ENCODE measurements around the gene POLA1. TPM values are rescaled to one million over a fixed set of nuclear protein-coding genes. Genes with fewer than 3 reads are reported as not detected.

POLA1 gene
- total and polyA plus RNA-seq, 2 of the 4 experiments (the other 2 are of a cell fraction): 4.0 to 15.1 TPM

DNA sequence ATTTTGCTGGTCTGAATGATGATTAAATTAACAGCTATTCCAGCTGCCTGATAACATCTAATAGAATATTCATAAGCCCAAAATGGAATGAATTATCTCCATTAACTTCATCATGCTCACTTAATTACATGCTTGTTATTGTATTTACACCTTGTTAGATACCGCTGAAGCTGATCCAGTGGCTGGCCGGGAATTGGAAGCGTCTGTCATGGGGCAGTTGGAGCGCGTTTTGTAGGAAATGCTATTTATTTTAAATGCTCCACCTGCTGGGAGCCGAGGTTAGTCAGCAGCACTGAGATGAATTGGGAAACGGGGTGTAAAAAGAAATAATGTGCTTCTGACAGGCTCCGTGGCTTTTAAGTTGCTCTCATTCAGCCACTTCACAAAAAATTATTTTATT lies 296.8 kb downstream of the POLA1 start:
- Histone ChIP-seq H3K56ac (ENCODE audit: extremely low read depth, insufficient read depth, low read length) (no peak overlapping the region), H3K23ac (ENCODE audit: low read depth, low read length) (no peak overlapping the region), H4K20me1 (ENCODE audit: insufficient read depth, low read length) (no peaks in the 10 kb centered on the region), H3K14ac (replicated peaks; ENCODE audit: low read depth, low read length) (no peak overlapping the region), H3K9me1 (ENCODE audit: insufficient read depth, low read length) (no peaks in the 10 kb centered on the region), H3K9ac (ENCODE audit: low read depth, low read length) (no peak overlapping the region), H3K36me3 (ENCODE audit: control insufficient read depth, insufficient read depth, low read length) (no peaks in the 10 kb centered on the region), H3K27ac (ENCODE audit: insufficient read depth, low read length) (no peak overlapping the region), H2AK5ac (ENCODE audit: low read depth, low read length) (no peak overlapping the region), H4K91ac (ENCODE audit: insufficient read depth, low read depth, low read length) (no peak overlapping the region), H3K4me2 (ENCODE audit: low read depth, low read length) (no peak overlapping the region), H3K4me1 (ENCODE audit: control insufficient read depth, insufficient read depth, low read length) (no peaks in the 10 kb centered on the region), H2BK5ac (ENCODE audit: low read depth, low read length, poor library complexity, severe bottlenecking) (no peak overlapping the region), H3K9me3 (ENCODE audit: control insufficient read depth, insufficient read depth, low read length) (no peaks in the 10 kb centered on the region), H3K79me1 (ENCODE audit: low read depth in 1 of 2, low read length in 2 of 2) (no peaks in the 10 kb centered on the region), H3K4ac (ENCODE audit: low read depth, low read length) (no peak overlapping the region), H2BK120ac (ENCODE audit: low read depth, low read length) (no peak overlapping the region), H4K5ac (ENCODE audit: low read depth, low read length) (no peak overlapping the region), H2BK15ac (ENCODE audit: low read depth, low read length) (no peak overlapping the region), H3K18ac (ENCODE audit: low read depth, low read length) (no peak overlapping the region), H3K4me3 (ENCODE audit: insufficient read depth, low read depth, low read length) (no peak overlapping the region), H2AK9ac (replicated peaks; ENCODE audit: low read depth, low read length, poor library complexity) (no peak overlapping the region), H2BK20ac (ENCODE audit: low read depth, low read length) (no peak overlapping the region), H3K27me3 (ENCODE audit: control insufficient read depth, insufficient read depth, low read length) (peaks cover 1% of the 10 kb centered on the region; the same call in 1 of the 2 replicates), H2AFZ (replicated peaks; ENCODE audit: low read length, poor library complexity) (no peak overlapping the region), H4K8ac (ENCODE audit: low read depth in 2 of 2, low read length in 2 of 2) (no peak overlapping the region)
- intact Hi-C loops (cut with micrococcal nuclease): no loop called here
- DNase-seq (no peak), ATAC-seq (ENCODE audit: low read depth) (no peak)
- TF ChIP-seq POLR2A (IDR thresholded peaks at IDR 0.05; ENCODE audit: low read depth, low read length): no peak
- no peak for TF ChIP-seq CEBPB (IDR thresholded peaks at IDR 0.05; ENCODE audit: low read depth, low read length)
- no peak for TF ChIP-seq MXI1 (IDR thresholded peaks at IDR 0.05; ENCODE audit: borderline replicate concordance, low read depth, low read length)
- no peak for TF ChIP-seq MAZ (IDR thresholded peaks at IDR 0.05; ENCODE audit: borderline replicate concordance, low read depth, low read length)
- TF ChIP-seq BHLHE40 (IDR thresholded peaks at IDR 0.05; ENCODE audit: low read depth, low read length): no peak
- no peak for TF ChIP-seq RCOR1 (IDR thresholded peaks at IDR 0.05; ENCODE audit: insufficient replicate concordance, low read length)
- TF ChIP-seq MAFK (IDR thresholded peaks at IDR 0.05; ENCODE audit: low read depth, low read length): no peak
- TF ChIP-seq RFX5 (IDR thresholded peaks at IDR 0.05; ENCODE audit: low read depth, low read length): no peak
- no peak for TF ChIP-seq FOS (IDR thresholded peaks at IDR 0.05; ENCODE audit: low read depth, low read length)
- TF ChIP-seq, protein P1, sequence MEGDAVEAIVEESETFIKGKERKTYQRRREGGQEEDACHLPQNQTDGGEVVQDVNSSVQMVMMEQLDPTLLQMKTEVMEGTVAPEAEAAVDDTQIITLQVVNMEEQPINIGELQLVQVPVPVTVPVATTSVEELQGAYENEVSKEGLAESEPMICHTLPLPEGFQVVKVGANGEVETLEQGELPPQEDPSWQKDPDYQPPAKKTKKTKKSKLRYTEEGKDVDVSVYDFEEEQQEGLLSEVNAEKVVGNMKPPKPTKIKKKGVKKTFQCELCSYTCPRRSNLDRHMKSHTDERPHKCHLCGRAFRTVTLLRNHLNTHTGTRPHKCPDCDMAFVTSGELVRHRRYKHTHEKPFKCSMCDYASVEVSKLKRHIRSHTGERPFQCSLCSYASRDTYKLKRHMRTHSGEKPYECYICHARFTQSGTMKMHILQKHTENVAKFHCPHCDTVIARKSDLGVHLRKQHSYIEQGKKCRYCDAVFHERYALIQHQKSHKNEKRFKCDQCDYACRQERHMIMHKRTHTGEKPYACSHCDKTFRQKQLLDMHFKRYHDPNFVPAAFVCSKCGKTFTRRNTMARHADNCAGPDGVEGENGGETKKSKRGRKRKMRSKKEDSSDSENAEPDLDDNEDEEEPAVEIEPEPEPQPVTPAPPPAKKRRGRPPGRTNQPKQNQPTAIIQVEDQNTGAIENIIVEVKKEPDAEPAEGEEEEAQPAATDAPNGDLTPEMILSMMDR (conservative IDR thresholded peaks at IDR 0.05; ENCODE audit: low read depth, low read length): no peak
- TF ChIP-seq, protein P2, sequence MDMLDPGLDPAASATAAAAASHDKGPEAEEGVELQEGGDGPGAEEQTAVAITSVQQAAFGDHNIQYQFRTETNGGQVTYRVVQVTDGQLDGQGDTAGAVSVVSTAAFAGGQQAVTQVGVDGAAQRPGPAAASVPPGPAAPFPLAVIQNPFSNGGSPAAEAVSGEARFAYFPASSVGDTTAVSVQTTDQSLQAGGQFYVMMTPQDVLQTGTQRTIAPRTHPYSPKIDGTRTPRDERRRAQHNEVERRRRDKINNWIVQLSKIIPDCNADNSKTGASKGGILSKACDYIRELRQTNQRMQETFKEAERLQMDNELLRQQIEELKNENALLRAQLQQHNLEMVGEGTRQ (IDR thresholded peaks at IDR 0.05; ENCODE audit: low read depth, low read length): no peak
- TF ChIP-seq, protein P3, sequence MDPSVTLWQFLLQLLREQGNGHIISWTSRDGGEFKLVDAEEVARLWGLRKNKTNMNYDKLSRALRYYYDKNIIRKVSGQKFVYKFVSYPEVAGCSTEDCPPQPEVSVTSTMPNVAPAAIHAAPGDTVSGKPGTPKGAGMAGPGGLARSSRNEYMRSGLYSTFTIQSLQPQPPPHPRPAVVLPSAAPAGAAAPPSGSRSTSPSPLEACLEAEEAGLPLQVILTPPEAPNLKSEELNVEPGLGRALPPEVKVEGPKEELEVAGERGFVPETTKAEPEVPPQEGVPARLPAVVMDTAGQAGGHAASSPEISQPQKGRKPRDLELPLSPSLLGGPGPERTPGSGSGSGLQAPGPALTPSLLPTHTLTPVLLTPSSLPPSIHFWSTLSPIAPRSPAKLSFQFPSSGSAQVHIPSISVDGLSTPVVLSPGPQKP (IDR thresholded peaks at IDR 0.05; ENCODE audit: borderline replicate concordance, low read depth, low read length): no peak
- no peak for TF ChIP-seq RAD21 (IDR thresholded peaks at IDR 0.05; ENCODE audit: low read length)
- dilution Hi-C loops (cut with HindIII; ENCODE audit: low sequenced_read_pairs, unreplicated experiment): no loop called here
- CTCF ChIA-PET: no interaction called here
- in situ Hi-C loops (cut with MboI; ENCODE audit: low sequenced_read_pairs): no loop called here
- POLR2A ChIA-PET (ENCODE audit: unreplicated experiment): no interaction called here
- no CpG with 5 or more reads among the region's 8 CpGs for WGBS, 2 experiments (ENCODE audit: extremely low coverage in 2 of 2, insufficient read length in 1 of 2)
- no TSS peak for BruUV-seq (replicated peaks)

All from IMR-90 (cell line).